ENCODE results near the gene HS6ST3. TPM values are rescaled to one million over a fixed set of nuclear protein-coding genes. Genes with fewer than 3 reads are reported as not detected.
"Not testable (repeated sequence)": the region's sequence is repeated elsewhere in the genome, so short reads cannot be mapped to it uniquely, and the experiment has no call there.

Gene HS6ST3
- total RNA-seq, 1 donor from 2014 or later = 4.7 TPM

- DNase-seq (ENCODE audit: extremely low spot score, unreplicated experiment) = no peak
Measured at GRCh38 chr13:96766306-96766705, 676.4 kb downstream of the HS6ST3 start.

GRCh38 chr13:96768524-96768923, 678.6 kb downstream of the HS6ST3 start:
- Mint-ChIP-seq H3K4me1 (ENCODE audit: unreplicated experiment) (peaks cover 20% of the 10 kb centered on the region), H3K4me3 (no peak overlapping the region), H3K27me3 (peaks cover 6% of the 10 kb centered on the region), H3K36me3 (no peaks in the 10 kb centered on the region), H3K27ac (no peak overlapping the region), H3K9me3 (no peaks in the 10 kb centered on the region)
- no peak for TF ChIP-seq CTCF (conservative IDR thresholded peaks at IDR 0.05)
- DNase-seq (ENCODE audit: extremely low spot score, unreplicated experiment) = no peak

More at GRCh38 chr13:96766306-96766705, 676.4 kb downstream of the HS6ST3 start:
- no peak overlapping the region for H3K4me3 Mint-ChIP-seq
- no peaks in the 10 kb centered on the region for H3K36me3 Mint-ChIP-seq
- H3K9me3 Mint-ChIP-seq = no peaks in the 10 kb centered on the region
- no peak overlapping the region for H3K27ac Mint-ChIP-seq
- H3K4me1 Mint-ChIP-seq (ENCODE audit: unreplicated experiment) = peaks cover 14% of the 10 kb centered on the region
- TF ChIP-seq CTCF (conservative IDR thresholded peaks at IDR 0.05) = no peak
- H3K27me3 Mint-ChIP-seq = peaks cover 6% of the 10 kb centered on the region

- DNase-seq (ENCODE audit: extremely low spot score, unreplicated experiment) = no peak
- H3K9me3 Mint-ChIP-seq = peaks cover 5% of the 10 kb centered on the region
- no peaks in the 10 kb centered on the region for H3K36me3 Mint-ChIP-seq
- H3K27ac Mint-ChIP-seq = peak overlapping the region; percentile 6
- H3K27me3 Mint-ChIP-seq = peaks cover 4% of the 10 kb centered on the region
- peaks cover 20% of the 10 kb centered on the region for H3K4me1 Mint-ChIP-seq (ENCODE audit: unreplicated experiment)
- no peak overlapping the region for H3K4me3 Mint-ChIP-seq
- no peak for TF ChIP-seq CTCF (conservative IDR thresholded peaks at IDR 0.05)
Measured at GRCh38 chr13:96769874-96770273, 680.0 kb downstream of the HS6ST3 start.

DNA sequence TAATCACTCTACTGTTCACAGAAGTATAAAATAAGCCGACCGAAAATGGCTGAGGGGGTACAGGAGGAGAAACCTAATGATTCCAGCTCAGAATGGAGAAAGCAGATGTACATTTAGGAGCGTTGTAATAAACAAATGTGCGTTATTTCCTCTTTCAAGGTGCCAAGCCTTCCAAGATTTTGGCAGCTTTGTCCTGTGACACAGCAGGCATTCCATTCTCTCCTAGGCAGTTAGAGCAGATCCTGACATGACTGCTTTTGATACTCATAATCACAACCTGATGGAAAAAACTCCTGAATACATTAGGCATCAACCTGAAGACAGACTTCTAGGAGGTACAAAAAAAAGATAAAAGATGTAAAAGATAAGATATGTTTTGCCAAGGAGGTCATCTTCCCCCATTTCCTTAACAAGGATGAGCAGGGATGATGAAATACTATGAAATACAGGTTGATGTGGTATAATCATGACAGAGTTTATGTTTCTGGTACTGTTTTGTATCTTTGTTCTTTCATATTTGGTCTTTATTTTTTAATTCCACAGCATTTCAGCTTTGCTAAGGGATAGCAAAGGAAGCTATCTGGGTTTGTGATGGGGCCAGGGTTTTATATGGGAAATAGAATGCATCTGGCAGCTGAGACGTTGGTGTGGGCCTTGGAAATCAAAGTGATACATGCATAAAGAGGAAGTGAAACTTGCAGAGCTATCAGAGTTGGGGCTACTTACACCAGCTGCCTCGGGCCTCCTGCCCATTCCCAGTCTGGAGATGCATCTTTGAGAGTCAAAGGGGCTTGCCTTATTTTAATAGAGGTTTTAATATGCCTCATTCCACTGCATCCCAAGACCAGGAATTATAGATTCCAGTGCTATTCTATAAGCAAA, 681.8 kb downstream of the HS6ST3 start:
- Mint-ChIP-seq H3K36me3 (no peaks in the 10 kb centered on the region), H3K27me3 (no peaks in the 10 kb centered on the region), H3K9me3 (peaks cover 5% of the 10 kb centered on the region), H3K4me1 (ENCODE audit: unreplicated experiment) (peaks cover 20% of the 10 kb centered on the region), H3K27ac (peak overlapping the region; percentile 77), H3K4me3 (no peak overlapping the region)
- no peak for TF ChIP-seq CTCF (conservative IDR thresholded peaks at IDR 0.05)
- no peak for DNase-seq (ENCODE audit: extremely low spot score, unreplicated experiment)

- no peak for DNase-seq (ENCODE audit: extremely low spot score, unreplicated experiment)
- Mint-ChIP-seq H3K27ac (peak overlapping the region; percentile 86), H3K4me3 (no peak overlapping the region), H3K9me3 (peaks cover 8% of the 10 kb centered on the region), H3K27me3 (no peaks in the 10 kb centered on the region), H3K4me1 (ENCODE audit: unreplicated experiment) (peaks cover 20% of the 10 kb centered on the region), H3K36me3 (no peaks in the 10 kb centered on the region)
- TF ChIP-seq CTCF (conservative IDR thresholded peaks at IDR 0.05) = no peak
Measured at GRCh38 chr13:96772426-96772825, 682.5 kb downstream of the HS6ST3 start.

DNA sequence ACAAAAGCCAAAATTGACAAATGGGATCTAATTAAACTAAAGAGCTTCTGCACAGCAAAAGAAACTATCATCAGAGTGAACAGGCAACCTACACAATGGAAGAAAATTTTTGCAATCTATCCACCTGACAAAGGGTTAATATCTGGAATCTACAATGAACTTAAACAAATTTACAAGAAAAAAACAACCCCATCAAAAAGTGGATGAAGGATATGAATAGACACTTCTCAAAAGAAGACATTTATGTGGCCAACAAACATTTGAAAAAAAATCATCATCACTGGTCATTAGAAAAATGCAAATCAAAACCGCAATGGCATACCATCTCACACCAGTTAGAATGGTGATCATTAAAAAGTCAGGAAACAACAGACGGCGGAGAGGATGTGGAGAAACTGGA, 688.4 kb downstream of the HS6ST3 start:
- peaks cover 18% of the 10 kb centered on the region for H3K4me1 Mint-ChIP-seq (ENCODE audit: unreplicated experiment)
- not testable (repeated sequence) for H3K4me3 Mint-ChIP-seq; H3K27me3 Mint-ChIP-seq; DNase-seq (ENCODE audit: extremely low spot score, unreplicated experiment); H3K36me3 Mint-ChIP-seq; H3K27ac Mint-ChIP-seq
- H3K9me3 Mint-ChIP-seq = peaks cover 13% of the 10 kb centered on the region
